Measurements from ENCODE around the gene SAV1.

- no peak for TF ChIP-seq POLR2AphosphoS5 (IDR thresholded peaks at IDR 0.05)
- no peak for TF ChIP-seq CTCF (IDR thresholded peaks at IDR 0.05)
Observed at GRCh38 chr14:50667684-50667995, 466 bp downstream of the SAV1 start.

All from stomach (tissue), 4 donors.